OCI-LY3 (cell line): Measurements from ENCODE around the gene OSBPL6.

Experiments used
- EZH2phosphoT487 ChIP-seq: fragments of 200-600 bp; shearing (Covaris generic); IDR thresholded peaks from 2 replicates; pipeline ENCODE4 v1.6.1; 2018; ENCODE audit warnings: antibody characterized with exemption, mixed run types, low read depth
- TF ChIP-seq, protein P1 (sequence below): fragments of 200-600, 300-600 bp; sonication (generic); IDR thresholded peaks from 2 replicates; pipeline ENCODE4 v1.5.1; 2014; ENCODE audit warnings: antibody characterized with exemption, low read length, low read depth

DNA sequence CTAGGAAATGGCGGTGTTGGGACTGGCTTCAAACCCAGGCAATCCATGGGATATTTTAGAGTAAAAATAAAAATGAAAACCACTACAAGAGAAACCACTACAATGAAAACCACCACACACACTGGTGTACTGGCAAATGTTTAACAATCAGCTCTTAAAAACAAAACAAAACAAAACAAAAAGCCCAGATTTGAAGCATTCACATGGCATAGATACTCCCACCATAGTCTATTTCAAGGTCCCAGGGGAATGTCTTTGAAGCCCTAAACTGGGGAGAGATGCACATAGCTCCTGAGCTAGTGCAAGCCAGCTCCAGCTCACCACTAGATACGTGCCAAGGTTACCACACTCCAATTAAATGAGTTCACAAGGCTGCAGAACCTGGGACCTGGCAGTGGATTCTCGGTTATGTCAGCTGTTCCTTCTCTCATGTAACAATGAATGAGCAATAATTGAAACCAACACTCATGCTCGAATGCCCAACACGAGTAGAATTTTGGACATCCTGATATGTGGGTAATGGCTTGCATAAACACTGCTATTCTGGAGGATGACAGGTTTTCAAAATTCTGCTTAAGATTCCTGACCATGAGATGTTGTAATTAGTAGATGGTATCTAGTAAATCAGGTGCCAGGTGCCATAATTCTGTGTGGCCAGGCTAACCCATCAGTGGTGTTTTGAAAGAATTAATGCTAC lies 102.2 kb downstream of the OSBPL6 start:
- TF ChIP-seq, protein P1, sequence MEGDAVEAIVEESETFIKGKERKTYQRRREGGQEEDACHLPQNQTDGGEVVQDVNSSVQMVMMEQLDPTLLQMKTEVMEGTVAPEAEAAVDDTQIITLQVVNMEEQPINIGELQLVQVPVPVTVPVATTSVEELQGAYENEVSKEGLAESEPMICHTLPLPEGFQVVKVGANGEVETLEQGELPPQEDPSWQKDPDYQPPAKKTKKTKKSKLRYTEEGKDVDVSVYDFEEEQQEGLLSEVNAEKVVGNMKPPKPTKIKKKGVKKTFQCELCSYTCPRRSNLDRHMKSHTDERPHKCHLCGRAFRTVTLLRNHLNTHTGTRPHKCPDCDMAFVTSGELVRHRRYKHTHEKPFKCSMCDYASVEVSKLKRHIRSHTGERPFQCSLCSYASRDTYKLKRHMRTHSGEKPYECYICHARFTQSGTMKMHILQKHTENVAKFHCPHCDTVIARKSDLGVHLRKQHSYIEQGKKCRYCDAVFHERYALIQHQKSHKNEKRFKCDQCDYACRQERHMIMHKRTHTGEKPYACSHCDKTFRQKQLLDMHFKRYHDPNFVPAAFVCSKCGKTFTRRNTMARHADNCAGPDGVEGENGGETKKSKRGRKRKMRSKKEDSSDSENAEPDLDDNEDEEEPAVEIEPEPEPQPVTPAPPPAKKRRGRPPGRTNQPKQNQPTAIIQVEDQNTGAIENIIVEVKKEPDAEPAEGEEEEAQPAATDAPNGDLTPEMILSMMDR: no peak
- no peak for TF ChIP-seq EZH2phosphoT487
